ENCODE data around the gene ASF1B.
A peak's percentile ranks its signal among the peaks of the same experiment; 100 is the strongest.
"Not testable (repeated sequence)": the region's sequence is repeated elsewhere in the genome, so short reads cannot be mapped to it uniquely, and the experiment has no call there.

ASF1B gene

DNA sequence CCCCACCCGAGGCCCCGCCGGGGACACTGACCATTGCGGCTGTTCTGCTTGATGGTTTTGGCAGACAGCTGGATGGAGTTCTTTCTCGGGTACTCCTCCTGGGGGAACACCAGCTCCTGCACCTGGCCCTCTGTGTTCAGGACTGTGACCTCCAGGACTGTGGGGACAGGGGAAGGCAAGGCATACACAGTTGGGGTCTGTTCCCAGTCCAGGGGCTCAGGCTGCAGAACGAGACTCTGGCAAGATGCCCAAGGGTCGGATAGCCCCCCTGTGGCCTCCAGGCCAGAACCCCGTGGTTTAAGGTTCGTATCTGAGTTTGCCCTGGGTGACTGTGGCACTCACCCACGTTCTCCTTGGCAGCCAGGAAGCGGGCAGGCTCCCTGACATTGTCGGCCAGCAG is 22.7 kb upstream of the ASF1B start:
- no peak for DNase-seq

DNA sequence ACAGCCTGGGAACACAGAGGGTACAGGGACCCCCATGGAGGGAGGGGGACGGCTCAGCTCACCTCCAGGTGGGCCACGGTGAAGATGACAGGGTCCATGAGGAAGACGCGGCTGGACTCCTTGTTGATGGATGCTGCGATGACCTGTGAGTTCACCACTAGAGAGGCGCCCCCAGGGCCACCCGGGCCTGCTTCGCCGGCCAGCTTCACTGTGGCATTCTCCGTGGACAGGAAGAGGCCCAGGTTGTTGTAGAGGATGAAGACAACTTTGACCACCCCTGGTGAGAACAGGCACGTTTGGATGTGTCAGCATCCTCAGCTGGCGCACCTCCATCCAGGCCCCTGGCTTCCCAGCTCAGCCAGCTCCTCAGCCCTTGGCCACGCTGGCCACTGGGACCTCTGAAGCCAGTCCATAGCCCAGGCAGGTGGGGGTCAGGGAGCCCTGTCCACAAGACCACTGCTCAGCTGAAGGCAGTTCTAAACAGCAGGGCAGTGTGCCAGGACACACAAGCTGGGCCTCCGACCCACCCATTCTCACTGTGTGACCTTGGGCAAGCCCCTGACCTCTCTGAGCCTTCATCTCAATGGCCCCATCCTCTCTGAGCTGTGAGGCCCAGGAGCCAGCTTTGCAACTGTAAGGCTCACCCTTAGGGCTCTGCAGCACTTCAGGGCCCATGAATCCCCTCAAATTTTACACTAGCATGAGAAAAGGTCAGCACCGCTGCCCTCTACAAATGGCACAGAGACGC is 22.1 kb upstream of the ASF1B start:
- DNase-seq = no peak

DNA sequence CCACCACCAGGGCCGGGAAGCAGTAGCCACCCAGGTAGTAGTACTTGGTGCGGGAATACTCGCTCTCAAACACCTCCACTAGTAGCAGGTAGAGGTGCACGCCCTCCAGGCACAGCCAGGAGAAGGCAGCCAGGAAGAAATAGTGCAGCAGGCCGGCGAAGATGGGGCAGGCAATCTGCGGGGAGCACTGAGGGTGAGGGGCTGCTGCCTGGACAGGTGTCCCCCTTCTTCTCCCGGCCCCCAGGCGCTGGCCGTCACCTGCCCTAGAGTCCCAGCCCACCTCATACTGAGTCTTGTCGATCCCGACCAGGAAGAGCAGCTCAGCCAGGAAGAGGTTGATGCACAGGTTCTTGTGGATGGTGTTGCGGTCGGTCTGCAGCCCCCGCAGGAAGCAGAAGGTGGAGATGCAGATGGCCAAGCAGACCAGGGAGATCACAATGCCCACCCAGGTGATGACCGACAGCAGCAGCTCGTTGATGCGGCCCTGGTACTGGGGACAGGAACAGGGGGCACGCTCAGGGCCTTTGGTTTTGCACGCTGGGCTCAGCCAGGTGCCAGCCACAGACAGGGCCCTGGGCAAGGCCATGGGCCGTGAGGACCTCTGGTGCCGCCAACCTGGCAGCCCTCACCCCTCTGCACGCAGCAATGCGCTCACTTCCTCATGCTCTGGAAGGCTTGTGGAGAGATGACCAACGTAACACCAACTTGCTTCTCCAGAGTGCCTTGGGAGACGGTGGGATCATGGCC is 20.8 kb upstream of the ASF1B start:
- DNase-seq = no peak

DNA sequence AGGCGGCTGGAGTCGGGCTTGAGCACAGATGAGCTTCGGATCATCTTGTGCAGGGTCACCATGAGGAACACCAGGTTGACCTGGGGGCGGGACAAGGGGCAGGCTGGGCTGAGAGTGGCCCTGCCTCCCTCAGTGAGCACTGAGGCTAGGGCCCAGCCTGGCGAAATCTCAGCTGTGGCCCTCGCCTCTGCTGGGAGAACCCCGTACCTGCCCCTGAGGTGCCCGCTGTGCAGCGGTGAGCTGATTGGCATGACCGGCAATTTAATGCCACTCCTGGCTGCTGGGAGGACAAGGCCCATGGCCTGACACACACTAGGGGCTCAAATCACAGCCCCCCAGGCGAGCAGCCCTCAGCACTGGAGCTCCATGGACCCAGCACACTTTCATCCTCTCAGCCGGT is 19.7 kb upstream of the ASF1B start:
- DNase-seq = no peak

DNA sequence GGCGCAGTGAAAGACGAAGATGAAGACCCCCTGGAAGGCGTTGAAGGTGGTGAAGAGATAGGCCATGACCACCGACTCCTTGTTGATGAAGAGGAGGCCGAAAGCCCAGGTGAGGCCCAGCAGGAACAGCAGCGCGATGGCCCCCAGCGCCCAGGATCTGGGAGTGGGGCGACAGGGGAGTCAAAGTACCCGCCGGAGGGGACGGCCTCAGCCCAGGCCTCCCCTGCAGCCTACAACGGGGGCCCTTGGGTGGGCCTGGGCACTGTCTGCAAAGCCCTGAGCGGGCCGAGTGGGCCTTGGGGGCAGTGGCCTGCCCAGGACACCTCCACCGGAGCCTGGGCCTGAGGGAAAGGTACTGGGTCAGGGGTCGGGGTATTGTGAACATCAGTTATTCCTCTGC is 19.0 kb upstream of the ASF1B start:
- DNase-seq = no peak

DNA sequence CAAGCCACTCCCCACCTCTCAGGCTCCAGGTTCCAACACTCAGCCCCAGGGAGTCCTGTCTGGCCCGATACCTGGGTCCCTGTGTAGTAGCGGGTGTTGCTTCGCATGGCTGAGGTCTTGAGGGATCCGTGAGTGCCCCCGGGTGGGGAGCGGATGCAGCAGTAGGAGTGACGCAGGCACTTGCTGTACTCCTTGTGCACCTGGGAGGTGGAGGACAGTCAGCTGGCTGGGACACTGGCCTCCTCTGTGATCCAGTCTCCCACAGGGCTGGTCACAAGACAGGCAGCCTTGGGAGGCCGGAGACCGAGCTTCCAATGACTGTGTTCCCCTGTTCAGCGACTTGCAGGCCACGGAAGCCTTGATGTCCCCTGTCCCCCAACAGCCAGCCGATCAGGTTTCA is 16.3 kb upstream of the ASF1B start:
- no peak for DNase-seq

DNA sequence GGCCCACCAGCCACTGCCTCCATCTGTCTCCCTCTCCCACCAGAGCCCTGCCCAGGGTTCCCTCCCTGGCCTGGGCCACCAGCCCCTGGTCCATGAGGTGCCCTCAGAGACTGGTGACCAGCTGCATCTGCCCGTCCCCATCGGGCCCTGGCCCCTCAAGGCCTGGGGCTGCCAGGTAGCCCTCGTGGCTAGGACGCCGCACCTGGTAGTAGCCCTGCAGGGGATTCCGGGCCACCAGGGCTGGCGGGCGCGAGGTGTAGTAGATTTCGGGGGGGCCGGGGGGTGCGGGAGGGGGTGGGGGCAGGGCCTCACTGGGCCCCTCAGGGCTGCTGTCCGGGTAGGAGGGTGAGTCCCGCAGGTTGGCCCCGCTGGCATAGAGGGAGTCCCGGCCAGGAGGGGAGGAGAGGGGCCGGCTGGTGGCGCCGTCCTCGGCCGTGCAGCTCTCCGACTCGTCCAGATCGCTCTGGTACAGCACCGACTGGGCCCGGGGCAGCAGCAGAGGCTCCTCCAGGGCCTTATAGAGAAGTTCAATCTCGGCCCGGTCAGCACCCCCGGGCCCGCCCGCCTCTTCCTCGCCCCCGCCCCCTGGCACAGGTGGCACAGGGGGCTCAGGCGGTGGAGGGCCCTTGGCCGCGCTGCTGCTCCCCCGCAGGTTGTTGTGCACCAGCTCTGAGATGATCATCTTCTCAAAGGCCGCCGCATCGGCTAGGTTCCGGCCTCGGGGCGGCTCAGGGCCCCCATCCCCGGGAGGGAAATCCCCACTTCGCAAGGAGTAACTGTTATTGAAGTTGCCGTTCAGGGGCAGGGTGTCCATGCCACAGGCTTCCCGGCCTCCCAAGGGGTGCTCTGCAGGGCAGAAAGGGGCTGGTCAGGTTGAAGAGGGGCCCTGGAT is 14.6 kb upstream of the ASF1B start:
- DNase-seq = no peak

DNA sequence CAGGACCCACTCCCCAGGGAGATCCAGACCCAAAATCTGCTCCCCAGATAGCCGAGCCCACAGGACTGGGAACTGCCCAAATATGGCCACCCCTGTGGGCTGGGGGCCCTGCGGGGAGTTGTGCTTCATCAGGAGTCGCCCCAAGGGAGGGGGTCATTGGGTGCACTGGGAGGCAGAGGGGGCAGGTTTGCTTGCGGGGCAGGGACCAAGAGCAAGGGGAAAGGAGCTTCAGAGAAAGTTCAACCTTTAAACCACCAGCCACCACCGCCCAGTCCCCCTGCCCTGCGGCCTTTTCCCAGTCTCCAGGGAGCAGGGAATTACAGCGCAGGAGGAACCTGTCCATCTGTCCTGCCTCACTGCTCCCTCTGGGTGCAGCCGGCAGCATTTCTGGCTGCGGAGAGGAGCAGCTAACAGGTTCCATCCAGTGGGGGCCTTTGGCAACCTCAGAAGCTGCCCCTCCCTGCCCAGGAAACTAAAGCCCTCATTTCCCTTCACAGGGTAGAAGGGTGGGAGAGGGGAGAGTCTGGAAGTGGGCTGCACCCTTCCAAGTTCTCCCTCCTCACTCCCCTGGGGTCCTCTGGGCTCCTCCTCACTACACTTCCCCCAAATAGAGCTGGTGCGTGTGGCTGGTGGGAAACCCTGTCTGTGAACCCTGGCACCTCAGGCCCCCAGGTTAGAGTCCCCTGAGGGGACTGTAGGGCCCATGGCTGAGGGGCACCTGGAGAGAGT is 13.8 kb upstream of the ASF1B start:
- no peak for DNase-seq

DNA sequence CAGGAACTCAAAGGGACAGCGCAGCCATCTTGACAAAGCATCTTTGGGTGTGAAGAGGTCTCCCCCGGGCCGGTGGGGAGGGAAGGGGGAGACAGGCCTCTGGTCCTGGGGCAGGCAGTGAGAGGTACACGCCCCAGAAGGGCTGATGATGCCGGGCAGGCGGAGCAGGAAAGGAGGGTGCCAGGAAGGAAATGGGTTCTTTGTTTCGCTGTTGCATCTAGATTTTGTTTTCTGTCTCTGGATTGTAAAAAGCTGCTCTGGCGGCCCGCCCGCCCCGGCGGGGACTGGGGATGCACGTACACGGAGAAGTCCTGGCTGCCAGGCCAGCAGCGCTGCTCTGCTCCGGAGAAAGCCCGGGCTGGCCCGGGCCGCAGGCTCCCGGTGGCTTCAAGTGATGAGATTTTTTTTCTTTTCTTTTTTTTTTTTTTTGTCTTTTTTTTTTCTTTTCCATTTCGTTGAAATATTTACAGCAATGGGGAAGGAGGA is 13.2 kb upstream of the ASF1B start:
- peak in 2 of 4 experiments; percentile 58 to 71 for DNase-seq

DNA sequence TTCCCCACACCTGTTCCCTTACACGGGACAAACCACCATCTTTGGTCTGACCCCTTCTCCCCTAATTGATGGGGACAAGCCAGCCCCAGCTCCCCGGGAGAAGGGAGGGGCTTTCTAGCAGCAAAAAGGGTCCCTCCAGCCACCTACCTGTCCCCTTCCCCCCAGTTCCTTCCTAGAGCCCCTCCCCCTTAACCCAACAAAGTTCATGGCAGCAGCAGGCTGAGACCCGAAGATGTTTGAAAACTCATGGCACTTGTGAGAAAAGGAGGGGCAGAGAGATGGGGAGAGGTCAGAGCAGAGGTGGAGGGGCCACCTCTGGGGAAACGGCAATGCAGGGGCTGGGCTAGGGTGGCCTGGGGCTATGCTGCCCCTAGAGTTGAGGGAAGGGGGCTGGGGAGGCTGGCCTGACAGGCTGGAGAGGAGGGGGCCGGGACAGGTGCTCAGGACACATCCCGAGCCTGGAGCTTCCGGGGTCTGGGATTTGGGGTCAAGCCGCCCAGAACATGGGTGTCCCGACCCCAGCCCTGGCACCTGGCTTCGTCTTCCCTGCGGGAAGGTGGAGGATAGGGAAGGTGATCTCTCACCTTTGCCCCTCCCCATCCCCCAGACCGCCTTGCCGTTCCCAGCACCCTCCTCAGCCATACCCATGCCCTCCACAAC is 12.5 kb upstream of the ASF1B start:
- no peak for DNase-seq

DNA sequence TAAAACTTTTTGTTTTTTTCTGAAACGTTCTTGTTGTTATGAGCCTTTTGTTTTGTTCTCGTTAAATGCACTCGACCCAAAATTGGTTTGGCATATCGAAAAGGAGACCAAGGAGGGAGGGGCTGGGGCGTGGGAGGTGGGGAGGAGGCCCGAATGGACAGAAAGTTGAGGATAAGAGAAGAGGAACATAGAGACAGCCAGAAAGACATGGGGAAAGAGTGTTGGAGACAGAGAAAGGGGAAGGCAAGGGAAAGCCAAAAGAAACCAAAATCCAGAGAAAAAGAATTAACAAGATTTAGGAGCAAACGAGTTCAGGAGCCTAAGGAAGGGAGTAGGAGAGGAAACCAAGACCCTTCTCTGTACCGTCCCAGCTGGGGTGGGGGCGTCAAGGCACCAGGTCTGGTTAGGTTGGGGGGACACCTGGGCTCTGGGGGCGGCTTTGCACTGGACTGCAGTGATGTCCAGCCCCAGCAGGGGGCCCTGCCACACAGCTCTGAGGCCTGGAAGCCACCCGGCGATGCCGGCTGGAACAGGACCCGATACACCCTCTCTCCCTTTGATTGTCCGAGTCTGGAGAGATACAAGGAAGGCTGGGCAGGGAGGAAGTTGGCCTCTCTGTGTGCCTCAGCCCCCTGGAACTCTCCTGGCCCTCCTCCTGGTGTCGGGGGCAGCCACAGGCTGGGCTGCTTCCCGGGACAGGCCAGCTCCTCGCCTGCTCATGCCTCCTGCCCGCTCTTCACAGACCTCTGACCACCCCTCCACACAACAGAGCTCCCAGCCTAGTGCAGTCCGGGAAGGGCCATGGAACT is 11.6 kb upstream of the ASF1B start:
- peak in 2 of 4 experiments; percentile 27 to 44 for DNase-seq

DNA sequence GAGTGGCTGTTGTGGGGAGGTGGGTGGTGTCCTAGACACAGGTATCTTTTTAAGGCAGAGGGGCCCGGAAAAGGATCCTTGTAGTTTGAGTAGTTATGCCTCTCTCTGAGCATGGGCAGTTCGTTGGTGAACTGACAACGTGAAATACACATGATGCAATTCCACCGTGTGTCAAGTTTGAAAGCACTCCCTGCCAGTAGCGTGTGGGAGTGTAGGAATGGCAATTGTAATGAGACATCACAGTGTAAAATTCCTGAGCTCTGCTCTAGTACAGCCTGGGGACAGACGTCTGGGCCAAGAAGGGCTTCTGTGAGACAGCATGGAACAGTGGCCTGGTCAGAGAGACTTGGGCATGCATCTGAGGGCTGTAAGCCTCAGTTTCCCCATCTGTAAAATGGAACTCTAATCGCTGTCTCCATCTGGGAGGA is 10.4 kb upstream of the ASF1B start:
- DNase-seq = no peak

DNA sequence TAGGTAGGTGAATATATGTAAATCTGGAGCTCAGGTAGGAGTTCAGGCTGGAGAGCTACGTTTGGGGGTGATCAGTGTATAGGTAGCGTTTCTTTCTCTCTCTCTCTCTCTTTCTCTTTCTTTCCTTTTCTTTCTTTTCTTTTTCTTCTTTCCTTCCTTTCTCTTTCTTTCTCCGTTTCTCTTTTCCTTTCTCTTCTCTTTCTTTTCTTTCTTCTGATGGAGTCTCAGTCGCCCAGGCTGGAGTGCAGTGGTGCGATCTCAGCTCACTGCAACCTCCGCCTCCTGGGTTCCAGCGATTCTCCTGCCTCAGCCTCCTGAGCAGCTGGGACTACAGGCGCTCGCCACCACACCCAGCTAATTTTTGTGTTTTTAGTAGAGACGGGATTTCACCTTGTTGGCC is 9.8 kb upstream of the ASF1B start:
- DNase-seq = not testable (repeated sequence)

DNA sequence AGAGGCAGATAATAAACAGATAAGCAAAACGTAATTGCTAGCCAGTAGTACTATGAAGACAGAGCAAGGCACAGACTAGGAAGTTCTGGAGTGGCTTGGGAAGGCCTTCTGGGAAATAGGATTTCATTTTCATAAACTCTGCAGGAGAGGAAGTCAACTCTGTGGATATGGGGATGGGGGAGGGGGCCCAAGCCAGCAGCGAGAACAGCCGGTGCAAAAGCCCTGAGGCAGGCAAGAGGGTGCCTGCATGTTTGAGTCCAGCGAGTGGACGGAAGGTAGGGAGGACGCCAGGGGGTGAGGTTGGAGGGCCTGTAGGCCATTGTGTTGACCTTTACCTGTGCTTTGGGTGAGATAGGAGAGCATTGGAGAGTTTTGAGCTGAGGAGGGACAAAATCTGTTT is 9.0 kb upstream of the ASF1B start:
- DNase-seq = no peak

DNA sequence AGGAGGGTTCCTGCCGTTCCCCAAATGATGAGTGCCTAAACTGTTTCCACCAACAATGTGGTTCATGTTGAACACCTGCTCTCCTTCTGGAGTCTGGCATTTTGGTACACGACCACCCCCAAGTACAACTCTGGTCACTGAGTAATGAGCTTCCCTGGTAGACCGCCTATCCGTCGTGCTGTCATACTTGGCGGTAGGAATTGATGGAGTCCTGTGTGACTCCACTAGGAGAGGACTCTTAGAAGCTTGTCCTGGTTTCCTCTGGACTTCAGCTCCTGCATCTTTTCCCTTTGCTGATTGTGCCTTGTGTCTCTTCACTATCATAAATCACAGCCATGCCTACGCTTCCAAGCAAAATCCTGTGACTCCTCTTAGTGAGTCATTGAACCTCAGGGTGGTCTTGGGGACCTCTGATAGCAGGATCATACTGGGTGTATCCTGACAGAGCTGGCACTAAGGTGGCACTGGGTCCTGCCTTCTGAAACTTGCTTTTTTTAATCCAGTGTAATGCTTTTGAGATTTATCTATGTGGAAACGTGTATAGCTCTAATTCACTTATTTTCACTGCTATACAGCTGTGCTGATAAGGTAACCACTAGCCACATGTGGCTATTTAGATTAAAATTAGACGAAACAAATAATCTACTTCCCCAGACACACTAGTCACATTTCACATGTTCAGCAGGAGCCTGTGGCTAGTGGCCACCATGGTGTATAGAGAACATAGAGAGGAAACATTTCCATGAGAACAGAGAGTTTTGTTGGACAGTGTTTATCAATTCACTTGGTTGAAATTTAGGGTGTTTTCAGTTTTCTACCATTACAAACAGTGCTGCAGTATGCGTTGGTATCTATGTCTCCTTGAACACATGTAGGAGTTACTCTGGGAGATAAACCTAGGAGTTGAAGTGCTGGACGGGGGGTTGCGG is 6.1 kb upstream of the ASF1B start:
- no peak for DNase-seq

DNA sequence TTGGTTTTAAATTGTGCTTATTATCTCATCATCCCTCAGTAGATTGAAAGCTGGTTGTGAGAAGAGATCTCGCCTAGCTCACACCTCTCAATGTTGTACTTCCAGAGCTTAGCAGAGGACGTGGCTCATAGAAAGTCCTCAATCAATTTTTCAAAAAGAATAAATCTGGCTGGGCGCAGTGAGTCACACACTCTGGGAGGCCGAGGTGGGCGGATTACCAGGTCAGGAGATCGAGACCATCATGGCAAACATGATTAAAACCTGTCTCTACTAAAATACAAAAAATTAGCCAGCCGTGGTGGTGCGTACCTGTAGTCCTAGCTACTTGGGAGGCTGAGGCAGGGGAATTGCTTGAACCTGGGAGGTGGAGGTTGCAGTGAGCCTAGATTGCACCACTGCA is 4.7 kb upstream of the ASF1B start:
- DNase-seq = no peak

DNA sequence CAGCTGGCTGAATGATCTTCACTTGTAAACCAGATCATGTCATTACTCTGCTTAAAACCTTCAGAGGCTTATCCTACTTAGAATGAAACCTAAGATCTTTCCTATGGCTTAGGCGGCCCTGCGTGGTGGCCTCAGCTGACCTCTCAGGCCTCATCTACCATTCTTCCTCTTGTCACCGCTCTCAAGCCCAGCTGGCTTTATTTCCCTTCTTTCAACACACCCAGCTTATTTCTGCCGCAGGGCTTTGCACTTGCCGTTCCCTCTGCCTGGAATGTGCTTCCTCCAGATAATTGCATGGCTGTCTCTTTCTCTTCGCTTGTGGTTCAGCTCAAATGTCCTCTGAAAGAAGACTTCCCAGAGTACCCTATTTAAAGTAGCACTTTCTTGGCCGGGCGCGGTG is 3.6 kb upstream of the ASF1B start:
- DNase-seq = no peak

DNA sequence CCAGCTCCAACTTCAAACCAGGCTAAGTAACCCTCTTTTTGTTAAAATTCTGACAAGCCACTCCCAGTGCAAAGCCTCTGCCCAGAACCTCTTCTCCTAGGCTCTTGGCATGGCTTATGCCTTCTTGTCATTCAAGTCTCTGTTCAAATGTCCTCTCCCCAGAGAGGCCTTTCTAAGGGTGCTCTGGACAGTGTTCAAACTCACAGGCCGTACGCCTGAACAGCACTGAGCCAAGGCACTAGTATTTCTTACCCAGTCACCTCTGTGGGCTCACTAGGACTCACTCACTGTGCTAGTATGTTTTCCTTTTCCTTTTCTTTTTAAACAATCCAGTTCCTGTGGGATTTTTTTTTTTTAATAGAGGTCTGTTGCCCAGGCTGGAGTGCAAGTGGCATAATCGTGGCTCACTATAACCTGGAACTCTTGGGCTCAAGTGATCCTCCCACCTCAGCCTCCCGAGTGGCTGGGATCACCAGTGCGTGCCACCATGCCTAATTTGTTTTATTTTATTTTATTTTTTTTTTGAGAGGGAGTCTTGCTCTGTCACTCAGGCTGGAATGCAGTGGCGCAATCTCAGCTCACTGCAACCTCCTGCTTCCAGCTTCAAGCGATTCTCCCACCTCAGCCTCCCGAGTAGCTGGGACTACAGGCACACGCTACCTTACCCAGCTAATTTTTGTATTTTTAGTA is 2.3 kb upstream of the ASF1B start:
- no peak for DNase-seq

DNA sequence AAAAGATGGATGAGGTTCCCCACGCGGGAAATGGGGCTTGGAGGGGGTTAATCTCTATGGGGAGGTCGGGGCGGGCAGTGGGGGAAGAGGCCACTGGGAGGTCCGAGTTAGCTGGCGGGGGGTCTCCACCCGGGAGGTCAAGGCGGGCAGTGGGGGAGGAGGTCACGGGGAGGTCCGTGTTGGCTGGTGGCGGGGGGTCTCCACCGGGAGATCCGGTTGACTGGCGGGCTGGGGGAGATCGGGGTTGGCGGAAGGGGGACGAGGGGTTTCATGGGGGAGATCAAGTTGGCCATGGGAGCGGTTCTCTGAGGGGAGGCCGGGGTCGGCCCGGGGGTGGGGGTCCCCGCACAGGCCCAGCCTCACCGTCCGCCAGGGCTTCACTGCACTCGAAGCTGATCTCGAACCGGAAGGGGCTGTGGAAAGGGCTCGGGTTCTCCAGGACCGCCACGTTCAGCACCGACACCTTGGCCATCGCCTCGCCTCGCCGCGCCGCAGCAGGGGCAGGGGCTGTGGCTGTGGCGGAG is 342 bp downstream of the ASF1B start:
- DNase-seq = no peak

All from activated naive CD4-positive, alpha-beta T cell (primary cell).